Fibroblast of pulmonary artery (primary cell): ENCODE results near the gene ITGAL.

ENCODE experiments used
- DNase-seq: peaks from one replicate; pipeline ENCODE4 v3.0.0-alpha.2; 2010; ENCODE audit warnings: low read depth
- H3K4me3 ChIP-seq: replicated peaks from 2 replicates; pipeline ENCODE4 v1.5.1; 2011; ENCODE audit warnings: low read depth, mild to moderate bottlenecking, control low read depth, low read length, moderate library complexity
- TF ChIP-seq, protein P1 (sequence below): IDR thresholded peaks from 2 replicates; pipeline ENCODE4 v1.5.1; 2011; ENCODE audit warnings: mild to moderate bottlenecking, control low read depth, low read length, inconsistent platforms; ENCODE audit errors: missing control alignments

Gene ITGAL

DNA sequence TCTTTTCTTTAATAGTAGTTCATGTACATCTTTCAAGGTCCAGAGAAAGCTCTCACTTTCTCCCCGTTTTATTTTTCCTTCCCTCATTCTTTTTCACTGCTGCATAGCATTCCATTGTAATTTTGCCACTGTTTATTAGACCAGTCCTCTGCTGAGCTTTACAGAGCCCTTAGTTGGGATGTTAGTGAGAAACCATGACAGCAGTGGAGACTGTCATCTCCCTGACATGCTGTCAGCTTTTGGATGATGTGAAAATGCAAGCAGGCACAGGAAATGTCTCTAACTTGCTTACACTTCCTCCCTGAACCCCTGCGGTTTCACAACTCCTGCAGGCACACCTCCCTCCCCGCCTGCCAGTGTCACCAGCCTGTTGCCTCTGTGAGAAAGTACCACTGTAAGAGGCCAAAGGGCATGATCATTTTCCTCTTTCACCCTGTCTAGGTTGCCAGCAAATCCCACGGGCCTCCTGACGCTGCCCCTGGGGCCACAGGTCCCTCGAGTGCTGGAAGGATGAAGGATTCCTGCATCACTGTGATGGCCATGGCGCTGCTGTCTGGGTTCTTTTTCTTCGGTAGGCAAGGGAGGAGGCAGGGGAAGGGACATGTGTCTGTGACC lies at the start of gene ITGAL:
Gene ITGAL (plus strand): TSS at position 415 of the 615 bp plus-strand sequence. CDS start 96 bp downstream, at position 511.
- TF ChIP-seq, protein P1, sequence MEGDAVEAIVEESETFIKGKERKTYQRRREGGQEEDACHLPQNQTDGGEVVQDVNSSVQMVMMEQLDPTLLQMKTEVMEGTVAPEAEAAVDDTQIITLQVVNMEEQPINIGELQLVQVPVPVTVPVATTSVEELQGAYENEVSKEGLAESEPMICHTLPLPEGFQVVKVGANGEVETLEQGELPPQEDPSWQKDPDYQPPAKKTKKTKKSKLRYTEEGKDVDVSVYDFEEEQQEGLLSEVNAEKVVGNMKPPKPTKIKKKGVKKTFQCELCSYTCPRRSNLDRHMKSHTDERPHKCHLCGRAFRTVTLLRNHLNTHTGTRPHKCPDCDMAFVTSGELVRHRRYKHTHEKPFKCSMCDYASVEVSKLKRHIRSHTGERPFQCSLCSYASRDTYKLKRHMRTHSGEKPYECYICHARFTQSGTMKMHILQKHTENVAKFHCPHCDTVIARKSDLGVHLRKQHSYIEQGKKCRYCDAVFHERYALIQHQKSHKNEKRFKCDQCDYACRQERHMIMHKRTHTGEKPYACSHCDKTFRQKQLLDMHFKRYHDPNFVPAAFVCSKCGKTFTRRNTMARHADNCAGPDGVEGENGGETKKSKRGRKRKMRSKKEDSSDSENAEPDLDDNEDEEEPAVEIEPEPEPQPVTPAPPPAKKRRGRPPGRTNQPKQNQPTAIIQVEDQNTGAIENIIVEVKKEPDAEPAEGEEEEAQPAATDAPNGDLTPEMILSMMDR = no peak
- H3K4me3 ChIP-seq = no peak within 1 kb of the TSS
- no peak for DNase-seq

DNA sequence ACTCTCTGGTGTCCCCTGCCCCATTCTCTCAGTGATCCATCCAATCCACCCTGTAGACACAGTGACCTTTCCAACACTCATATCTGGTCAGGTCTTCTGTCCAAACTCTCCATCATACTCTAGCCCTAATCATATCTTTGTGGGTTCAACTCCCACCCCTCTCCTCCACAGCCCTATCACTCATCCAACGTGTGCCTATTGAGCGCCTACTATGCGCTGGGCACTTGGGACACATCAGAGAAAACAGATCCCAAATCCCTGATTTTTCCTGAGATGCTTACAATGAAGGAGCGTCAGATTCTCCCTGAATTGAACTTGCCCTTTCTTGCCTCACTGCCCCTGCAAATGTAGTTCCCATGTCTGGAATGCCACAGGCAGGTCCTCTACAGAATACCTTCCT lies 44.5 kb upstream of the ITGAL start:
- no peak overlapping the region for H3K4me3 ChIP-seq
- DNase-seq = no peak
- TF ChIP-seq, protein P1 = no peak

DNA sequence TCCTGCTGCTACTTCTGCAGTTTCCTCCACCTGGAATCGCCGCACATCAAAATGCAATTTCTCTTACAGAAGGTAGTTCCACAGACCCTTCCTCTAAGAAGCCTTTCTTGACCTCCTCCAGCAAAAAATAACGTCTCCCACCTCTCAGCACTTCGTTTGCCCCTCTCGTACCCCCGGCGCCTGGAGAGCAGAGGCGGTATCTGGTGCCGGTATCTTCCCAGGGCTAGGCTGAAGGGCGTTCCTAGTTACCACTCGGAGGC lies 43.2 kb upstream of the ITGAL start:
- no peak for DNase-seq

DNA sequence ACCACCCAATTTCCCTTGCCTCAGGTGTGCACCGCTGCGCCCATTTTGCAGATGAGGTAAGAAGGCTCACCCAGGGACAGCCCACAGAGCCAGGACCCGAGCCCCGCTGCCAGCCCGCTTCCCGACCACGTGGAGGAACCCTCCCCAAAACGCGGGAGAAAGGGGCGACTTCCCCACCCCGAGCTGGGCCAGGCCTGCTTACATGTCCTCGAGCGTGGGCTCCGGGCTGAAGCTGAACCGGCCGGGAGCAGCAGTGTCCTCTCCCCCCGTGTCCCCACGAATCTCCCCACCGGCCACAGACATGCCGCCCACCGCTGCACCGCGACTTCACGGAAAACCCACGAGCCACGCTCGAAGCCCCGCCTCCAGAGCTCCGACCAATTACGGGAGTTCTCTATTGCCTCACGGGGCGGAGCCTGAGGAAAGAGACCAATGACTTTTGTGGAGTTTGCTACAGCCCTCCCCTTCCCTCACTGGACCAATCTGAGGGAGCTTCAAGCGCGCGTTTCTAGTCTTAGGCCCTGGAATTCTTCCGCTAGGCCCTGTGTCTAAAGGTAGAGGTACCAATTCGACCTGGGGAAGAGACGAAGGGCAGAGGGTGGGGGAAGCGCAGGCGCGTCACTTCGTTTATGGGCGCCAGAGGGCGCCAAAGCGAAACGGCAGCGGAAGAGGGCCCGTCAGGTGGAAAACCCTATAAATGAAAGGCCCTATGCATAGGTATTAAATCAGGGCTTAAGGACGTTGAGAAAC lies 42.7 kb upstream of the ITGAL start, which contains the start of gene DCTPP1:
Gene DCTPP1 (minus strand): TSS at position 353 of the 750 bp plus-strand sequence. CDS start 50 bp downstream, at position 303.
- H3K4me3 ChIP-seq = peak within 1 kb of the TSS; percentile 85
- peak; percentile 99 for DNase-seq
- TF ChIP-seq, protein P1 = peak; percentile 73

More for the DNA sequence above, 43.2 kb upstream of the ITGAL start:
- TF ChIP-seq, protein P1 = no peak
- peak overlapping the region; percentile 85 for H3K4me3 ChIP-seq

DNA sequence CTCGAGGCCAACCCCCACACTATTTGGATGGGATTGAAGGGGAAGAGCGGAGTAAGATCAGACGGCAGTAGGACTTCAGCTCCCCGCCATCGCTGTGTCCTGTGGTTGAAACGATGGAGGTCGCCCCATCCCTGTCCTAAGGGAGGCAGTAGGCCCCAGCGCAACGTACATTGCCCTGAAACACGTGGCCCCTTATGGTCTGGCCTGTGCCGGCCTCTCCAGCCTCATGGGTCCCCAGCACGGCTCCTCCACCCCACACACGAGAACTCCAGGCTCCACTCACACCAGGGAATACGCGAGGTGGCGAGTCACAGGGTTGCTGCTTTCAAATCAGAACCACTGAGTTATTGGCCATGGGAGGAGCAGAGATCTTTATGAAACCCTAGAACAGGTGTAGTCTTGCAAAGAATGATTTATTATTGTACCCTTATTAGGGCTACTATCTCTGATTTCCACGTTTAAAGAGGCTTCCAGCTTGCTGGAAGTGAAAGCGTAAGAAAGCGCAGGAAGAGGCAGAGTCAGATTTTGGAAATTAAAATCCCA lies 42.0 kb upstream of the ITGAL start:
- peak overlapping the region; percentile 85 for H3K4me3 ChIP-seq
- no peak for DNase-seq
- TF ChIP-seq, protein P1 = no peak

DNA sequence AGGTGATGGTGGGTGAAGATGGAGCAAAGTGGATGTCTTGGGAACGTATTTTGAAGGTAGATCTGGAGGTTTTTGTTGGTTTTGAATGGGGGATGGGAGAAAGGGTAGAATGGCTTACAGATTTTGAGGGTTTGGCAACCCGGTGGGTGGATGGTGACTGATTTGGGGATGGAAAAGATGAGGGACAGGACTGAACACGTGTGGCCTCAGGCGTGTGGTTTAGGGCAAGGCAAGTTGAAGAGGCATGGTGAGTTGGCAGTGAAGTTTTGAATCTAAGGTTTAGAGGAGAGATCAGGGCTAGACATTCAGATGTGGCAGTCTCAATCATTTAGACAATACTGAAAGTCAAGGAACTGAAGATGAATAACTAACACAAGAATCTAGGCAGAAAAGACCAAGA lies 37.7 kb upstream of the ITGAL start:
- TF ChIP-seq, protein P1 = no peak
- no peak overlapping the region for H3K4me3 ChIP-seq
- DNase-seq = no peak
